Ovary (tissue), 3 donors: ENCODE data around the gene DYNLT4.

Experiments
- CTCF ChIP-seq, 3 donors: fragments of 450-650 bp in 2 of 3; fragments of 200-600 bp in 1 of 3; IDR thresholded peaks; one replicate each; pipeline versions ENCODE4 v1.5.1 to v1.8.0; 2016 to 2022; ENCODE audit warnings: antibody characterized with exemption in 3 of 3, mild to moderate bottlenecking in 1 of 3
- EP300 ChIP-seq: sonication (generic); formaldehyde crosslinking; IDR thresholded peaks from one replicate; pipeline ENCODE4 v1.6.1; 2017; ENCODE audit warnings: antibody characterized with exemption
- POLR2A ChIP-seq: fragments of 450-650 bp; IDR thresholded peaks from one replicate; pipeline ENCODE4 v1.6.1; 2017; ENCODE audit warnings: antibody characterized with exemption, mild to moderate bottlenecking, moderate library complexity
- donor health status: DM: no; HTN: no; CAD: no.

- TF ChIP-seq EP300 (no peak), CTCF (IDR thresholded peaks at IDR 0.05) (no peak), POLR2A (no peak)
These were observed 22.8 kb downstream of the DYNLT4 start for GRCh38 chr1:44784094-44785028.
